HepG2 (cell line): ENCODE results near the gene PKD2L1. TPM values are rescaled to one million over a fixed set of nuclear protein-coding genes. Genes with fewer than 3 reads are reported as not detected.

ENCODE experiments used
- ATAC-seq: fragments of 200-7000 bp; cut with Tn5 transposase; 3 replicates; pipeline ENCODE4 v1.9.1; 2020; ENCODE audit warnings: mild to moderate bottlenecking, moderate library complexity
- BruUV-seq: library from RNA; stranded (reverse); fragments of 400-500 nt; replicated peaks from 2 replicates; lab custom pipeline; 2021; lab: Mats Ljungman, UMichigan
- CTCF ChIA-PET: fragments of 300-600 bp; formaldehyde crosslinking; extraction: SDS; loops from one replicate; lab custom pipeline; 2021; ENCODE audit warnings: low total read pairs, inconsistent platforms, low intra/inter-chr PET ratio; lab: Yijun Ruan, JAX
- POLR2A ChIA-PET: fragments of 350-600 bp; sonication (Branson Sonifier 250); formaldehyde crosslinking; loops from one replicate; lab custom pipeline; 2020; ENCODE audit warnings: antibody characterized with exemption, inconsistent platforms; lab: Yijun Ruan, JAX
- DNase-seq: peaks from one replicate; pipeline ENCODE4 v3.0.0-alpha.2; 2015; ENCODE audit warnings: low spot score
- FAIRE-seq: peaks from 3 replicates; lab custom pipeline; 2011; peaks lifted over from hg19 to GRCh38; lab: Jason Lieb, UNC
- H2AFZ ChIP-seq: one replicate; pipeline ENCODE4 v1.6.1; 2011; ENCODE audit warnings: low read length, inconsistent platforms
- H3K27ac ChIP-seq: fragments of 300-600 bp; 3 replicates; pipeline ENCODE4 v1.8.0; 2011; ENCODE audit warnings: mixed run types, mild to moderate bottlenecking, mixed read lengths, low read length, inconsistent platforms; ENCODE audit not compliant: insufficient read depth; ENCODE audit errors: extremely low read length
- H3K27me3 ChIP-seq, 2 experiments: fragments of 200-600 bp in 1 of 2; 2 replicates in 1 of 2; 3 replicates in 1 of 2; pipeline versions ENCODE4 v1.6.0 to v1.8.0; 2011; ENCODE audit warnings: low read length in 2 of 2, mild to moderate bottlenecking in 2 of 2, moderate library complexity in 2 of 2, inconsistent platforms in 1 of 2; ENCODE audit not compliant: insufficient read depth in 2 of 2, control insufficient read depth in 1 of 2
- H3K36me3 ChIP-seq, 2 experiments: fragments of 200-600 bp in 1 of 2; replicated peaks in 1 of 2; 2 replicates in 1 of 2; 3 replicates in 1 of 2; pipeline versions ENCODE4 v1.5.1 to v1.8.0; 2011; ENCODE audit warnings: low read length in 2 of 2, inconsistent platforms in 1 of 2; ENCODE audit not compliant: insufficient read depth in 2 of 2, control insufficient read depth in 1 of 2
- H3K4me1 ChIP-seq: 2 replicates; pipeline ENCODE4 v1.5.1; 2012; ENCODE audit warnings: low read length, inconsistent platforms; ENCODE audit not compliant: insufficient read depth
- H3K4me2 ChIP-seq: 2 replicates; pipeline ENCODE4 v1.6.0; 2011; ENCODE audit warnings: low read depth, low read length, inconsistent platforms
- H3K4me3 ChIP-seq, 3 experiments: fragments of 200-600 bp in 1 of 3; sonication (generic), shearing (Covaris generic) in 1 of 3; replicated peaks in 1 of 3; 2 replicates each; pipeline ENCODE4 v1.5.1; 2011 to 2016; ENCODE audit warnings: low read length in 3 of 3, inconsistent platforms in 2 of 3, low read depth in 2 of 3, mild to moderate bottlenecking in 2 of 3, control low read depth in 1 of 3, mixed read lengths in 1 of 3; ENCODE audit not compliant: insufficient read depth in 1 of 3
- H3K79me2 ChIP-seq: one replicate; pipeline ENCODE4 v1.6.1; 2011; ENCODE audit warnings: low read length, inconsistent platforms; ENCODE audit not compliant: insufficient read depth
- H3K9ac ChIP-seq: 2 replicates; pipeline ENCODE4 v1.6.0; 2011; ENCODE audit warnings: mild to moderate bottlenecking, low read depth, low read length, inconsistent platforms; ENCODE audit not compliant: insufficient read depth
- H3K9me3 ChIP-seq: 2 replicates; pipeline ENCODE4 v1.5.1; 2012; ENCODE audit warnings: mild to moderate bottlenecking, low read length
- H4K20me1 ChIP-seq: 2 replicates; pipeline ENCODE4 v1.6.0; 2011; ENCODE audit warnings: inconsistent platforms, mild to moderate bottlenecking, low read length, moderate library complexity; ENCODE audit not compliant: insufficient read depth
- CTCF ChIP-seq: sonication (generic); formaldehyde crosslinking; IDR thresholded peaks from 2 replicates; pipeline ENCODE4 v1.5.0; 2020; ENCODE audit warnings: mild to moderate bottlenecking, missing genetic modification reagents, moderate library complexity
- FOXA3 ChIP-seq: IDR thresholded peaks from 2 replicates; pipeline ENCODE4 v1.6.1; 2016; ENCODE audit warnings: missing genetic modification reagents, missing compliant biosample characterization
- GATAD2A ChIP-seq: IDR thresholded peaks from 2 replicates; pipeline ENCODE4 v1.6.1; 2016
- HOXA5 ChIP-seq: sonication (generic); formaldehyde crosslinking; IDR thresholded peaks from 2 replicates; pipeline ENCODE4 v1.4.0; 2020; ENCODE audit warnings: missing genetic modification reagents
- HOXD1 ChIP-seq: sonication (generic); formaldehyde crosslinking; IDR thresholded peaks from 2 replicates; pipeline ENCODE4 v1.5.0; 2020; ENCODE audit warnings: missing genetic modification reagents
- JUN ChIP-seq: sonication (generic); formaldehyde crosslinking; IDR thresholded peaks from 2 replicates; pipeline ENCODE4 v1.4.0; 2020; ENCODE audit warnings: mild to moderate bottlenecking, missing genetic modification reagents
- MAZ ChIP-seq, 2 experiments: sonication (generic) in 1 of 2; formaldehyde crosslinking in 1 of 2; IDR thresholded peaks; 2 replicates each; pipeline versions ENCODE4 v1.5.0 to v1.6.1; 2012 to 2020; ENCODE audit warnings: low read depth in 2 of 2, mild to moderate bottlenecking in 2 of 2, borderline replicate concordance in 1 of 2, improper control_type of control experiment in 1 of 2, low read length in 1 of 2, missing genetic modification reagents in 1 of 2, moderate library complexity in 1 of 2
- REPIN1 ChIP-seq: sonication (generic); formaldehyde crosslinking; IDR thresholded peaks from 2 replicates; pipeline ENCODE4 v1.8.0; 2022; ENCODE audit warnings: missing genetic modification reagents, low read depth, mild to moderate bottlenecking, borderline replicate concordance
- SALL1 ChIP-seq: sonication (generic); formaldehyde crosslinking; IDR thresholded peaks from 2 replicates; pipeline ENCODE4 v1.8.0; 2022; ENCODE audit warnings: mild to moderate bottlenecking, missing genetic modification reagents
- SAP130 ChIP-seq: IDR thresholded peaks from 2 replicates; pipeline ENCODE4 v1.6.1; 2016; ENCODE audit warnings: low read depth
- SUZ12 ChIP-seq: fragments of 150-350 bp; IDR thresholded peaks from 2 replicates; pipeline ENCODE4 v1.6.1; 2014; ENCODE audit warnings: low read depth, low read length
- YY1 ChIP-seq: IDR thresholded peaks from 2 replicates; pipeline ENCODE4 v1.6.1; 2011; ENCODE audit warnings: low read length, low read depth, moderate library complexity, mild to moderate bottlenecking; ENCODE audit not compliant: insufficient read depth, insufficient replicate concordance
- ZFP36 ChIP-seq: fragments of 150-350 bp; IDR thresholded peaks from 2 replicates; pipeline ENCODE4 v1.6.1; 2018; ENCODE audit warnings: borderline replicate concordance, low read length, low read depth; ENCODE audit not compliant: partially characterized antibody
- ZMYM3 ChIP-seq: sonication (generic); formaldehyde crosslinking; IDR thresholded peaks from 2 replicates; pipeline ENCODE4 v1.5.1; 2020; ENCODE audit warnings: mild to moderate bottlenecking, missing genetic modification reagents
- ZNF580 ChIP-seq: IDR thresholded peaks from 2 replicates; pipeline ENCODE4 v1.6.1; 2016; ENCODE audit warnings: low read depth, borderline replicate concordance
- WGBS: methylation state at CpG from one replicate; pipeline ENCODE4 v1.1.6; 2017; ENCODE audit warnings: low lambda C conversion rate; 5-methylcytosine and 5-hydroxymethylcytosine counted together
- in situ Hi-C: cut with HindIII; loops from 2 replicates; pipeline ENCODE4 v1.10.0; 2017; ENCODE audit warnings: low pct_unique_long_range_greater_than_20kb; ENCODE audit not compliant: extremely low pct_ligation_motif_present
- intact Hi-C: fragments of 100-400 bp; cut with micrococcal nuclease; formaldehyde crosslinking; loops from one replicate; pipeline ENCODE4 v1.10.0; 2022; ENCODE audit not compliant: unreplicated experiment
- polyA plus RNA-seq, 8 experiments: library from polyadenylated mRNA; depleted of rRNA in 3 of 8; stranded (reverse) in 7 of 8; unstranded in 1 of 8; fragments of >200 nt; fragmentation: Illumina TruSeq in 4 of 8; extraction: Trizol in 4 of 8; gene quantifications; 2 replicates each; pipeline versions ENCODE4 v1.2.1 to v1.2.3, GENCODE V29; 2011 to 2016; ENCODE audit warnings: low read depth in 4 of 8, missing spikeins in 1 of 8, mixed read lengths in 1 of 8; ENCODE audit not compliant: insufficient read depth in 1 of 8
- total RNA-seq, 5 experiments: library from RNA; depleted of rRNA; stranded (reverse); fragments of >200 nt; fragmentation: Illumina TruSeq; extraction: Trizol; gene quantifications; 2 replicates each; pipeline ENCODE4 v1.2.3, GENCODE V29; 2016; ENCODE audit warnings: low read depth in 1 of 5
- TF ChIP-seq, protein P1 (sequence below): sonication (generic); formaldehyde crosslinking; IDR thresholded peaks from 2 replicates; pipeline ENCODE4 v1.5.0; 2020; ENCODE audit warnings: missing genetic modification reagents, mild to moderate bottlenecking, borderline replicate concordance
- TF ChIP-seq, protein P2 (sequence below): sonication (generic); formaldehyde crosslinking; IDR thresholded peaks from 2 replicates; pipeline ENCODE4 v1.4.0; 2020; ENCODE audit warnings: missing genetic modification reagents
- TF ChIP-seq, protein P3 (sequence below): sonication (generic); formaldehyde crosslinking; IDR thresholded peaks from 2 replicates; pipeline ENCODE4 v1.5.0; 2020; ENCODE audit warnings: missing genetic modification reagents

PKD2L1 gene
- total and polyA plus RNA-seq, 2 of the 13 experiments (the other 11 are each of a cell fraction or from before 2014, with no cell fraction given) = 0.07 to 0.15 TPM

DNA sequence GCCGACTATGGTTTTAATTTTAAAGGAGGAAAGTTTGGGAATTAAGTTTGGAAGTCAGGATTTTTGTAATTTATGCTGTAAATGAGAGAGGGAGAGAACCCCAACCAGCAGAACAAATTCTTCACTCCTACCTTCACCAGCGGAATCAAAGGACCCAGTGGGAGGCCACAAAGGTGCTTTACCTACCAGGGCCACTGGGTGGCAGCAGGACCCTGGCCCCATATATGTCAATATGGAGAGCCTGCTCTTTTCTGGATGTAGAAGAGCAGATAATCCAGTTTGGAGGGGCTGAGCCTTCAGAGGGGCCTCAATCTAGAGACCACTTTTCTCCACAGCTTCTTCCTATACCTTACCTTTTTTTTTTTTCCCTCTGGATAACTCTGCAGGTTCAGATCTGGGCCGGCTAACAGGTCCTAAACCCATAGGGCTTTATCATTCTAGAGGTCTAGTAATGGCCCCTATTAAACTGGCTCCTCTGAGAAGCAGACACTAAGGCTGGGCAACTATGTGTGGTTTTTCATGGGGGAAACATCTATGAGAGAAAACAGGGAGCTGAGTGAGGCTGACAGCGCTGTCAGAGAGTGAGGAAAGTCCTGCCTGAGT is 8.5 kb upstream of the PKD2L1 start:
- in situ Hi-C loops (loop anchor here (25.0 kb wide), 1 partner anchor 549 kb away; no protein-coding TSS in a partner anchor), intact Hi-C loops (loop anchor here (1.0 to 2.0 kb wide), 3 partner anchors 36 to 170 kb away; no protein-coding TSS in a partner anchor)
- Histone ChIP-seq H2AFZ (no peak overlapping the region), H4K20me1 (no peaks in the 10 kb centered on the region), H3K4me3 (no peak overlapping the region), H3K4me1 (peaks cover 52% of the 10 kb centered on the region), H3K9me3 (no peaks in the 10 kb centered on the region), H3K27ac (no peak overlapping the region), H3K79me2 (no peaks in the 10 kb centered on the region), H3K4me2 (peak overlapping the region; percentile 10; the same call in 1 of the 2 replicates), H3K36me3 (no peaks in the 10 kb centered on the region), H3K9ac (no peak overlapping the region), H3K27me3 (no peaks in the 10 kb centered on the region)
- CTCF ChIA-PET = interaction anchor here (0.8 to 10.5 kb wide), 5 partner anchors 35 to 180 kb away, joined by 3 to 297 read pairs (median 7); partner anchors contain the start of gene SEC31B
- FAIRE-seq (peak; percentile 21), ATAC-seq (peak; percentile 22; the same call in 2 of the 3 replicates), DNase-seq (peak; percentile 60)
- WGBS = 25% methylated on average over 4 of the region's 4 CpGs
- no TSS peak for BruUV-seq
- POLR2A ChIA-PET = no interaction called here
- TF ChIP-seq SALL1 (CRISPR knock-in tag) (peak; percentile 26; the same call in 1 of the 2 replicates), JUN (CRISPR knock-in tag) (no peak), HOXD1 (CRISPR knock-in tag) (no peak), ZMYM3 (CRISPR knock-in tag) (0 out of 2 replicates have a peak, but pooled peaks have one; percentile 13), CTCF (peak; percentile 91), FOXA3 (CRISPR knock-in tag) (peak; percentile 89), GATAD2A (CRISPR knock-in tag) (peak; percentile 29; the same call in 1 of the 2 replicates), MAZ (IDR thresholded peaks at IDR 0.05; ENCODE audit: borderline replicate concordance, low read depth, low read length) (0 out of 2 replicates have a peak, but pooled peaks have one; percentile 20), MAZ (CRISPR knock-in tag; IDR thresholded peaks at IDR 0.05; ENCODE audit: low read depth) (no peak), YY1 (peak; percentile 33), SAP130 (0 out of 2 replicates have a peak, but pooled peaks have one; percentile 25), ZFP36 (no peak), ZNF580 (CRISPR knock-in tag) (no peak), HOXA5 (CRISPR knock-in tag) (no peak), SUZ12 (no peak), REPIN1 (CRISPR knock-in tag) (peak; percentile 28; the same call in 1 of the 2 replicates)
- TF ChIP-seq, protein P1, sequence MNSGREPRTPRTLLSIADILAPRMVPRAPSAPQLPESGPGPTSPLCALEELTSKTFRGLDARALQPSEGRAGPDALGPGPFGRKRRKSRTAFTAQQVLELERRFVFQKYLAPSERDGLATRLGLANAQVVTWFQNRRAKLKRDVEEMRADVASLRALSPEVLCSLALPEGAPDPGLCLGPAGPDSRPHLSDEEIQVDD (CRISPR knock-in tag) = no peak
- TF ChIP-seq, protein P2, sequence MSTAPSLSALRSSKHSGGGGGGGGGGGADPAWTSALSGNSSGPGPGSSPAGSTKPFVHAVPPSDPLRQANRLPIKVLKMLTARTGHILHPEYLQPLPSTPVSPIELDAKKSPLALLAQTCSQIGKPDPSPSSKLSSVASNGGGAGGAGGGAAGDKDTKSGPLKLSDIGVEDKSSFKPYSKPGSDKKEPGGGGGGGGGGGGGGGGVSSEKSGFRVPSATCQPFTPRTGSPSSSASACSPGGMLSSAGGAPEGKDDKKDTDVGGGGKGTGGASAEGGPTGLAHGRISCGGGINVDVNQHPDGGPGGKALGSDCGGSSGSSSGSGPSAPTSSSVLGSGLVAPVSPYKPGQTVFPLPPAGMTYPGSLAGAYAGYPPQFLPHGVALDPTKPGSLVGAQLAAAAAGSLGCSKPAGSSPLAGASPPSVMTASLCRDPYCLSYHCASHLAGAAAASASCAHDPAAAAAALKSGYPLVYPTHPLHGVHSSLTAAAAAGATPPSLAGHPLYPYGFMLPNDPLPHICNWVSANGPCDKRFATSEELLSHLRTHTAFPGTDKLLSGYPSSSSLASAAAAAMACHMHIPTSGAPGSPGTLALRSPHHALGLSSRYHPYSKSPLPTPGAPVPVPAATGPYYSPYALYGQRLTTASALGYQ (CRISPR knock-in tag) = no peak
- TF ChIP-seq, protein P3, sequence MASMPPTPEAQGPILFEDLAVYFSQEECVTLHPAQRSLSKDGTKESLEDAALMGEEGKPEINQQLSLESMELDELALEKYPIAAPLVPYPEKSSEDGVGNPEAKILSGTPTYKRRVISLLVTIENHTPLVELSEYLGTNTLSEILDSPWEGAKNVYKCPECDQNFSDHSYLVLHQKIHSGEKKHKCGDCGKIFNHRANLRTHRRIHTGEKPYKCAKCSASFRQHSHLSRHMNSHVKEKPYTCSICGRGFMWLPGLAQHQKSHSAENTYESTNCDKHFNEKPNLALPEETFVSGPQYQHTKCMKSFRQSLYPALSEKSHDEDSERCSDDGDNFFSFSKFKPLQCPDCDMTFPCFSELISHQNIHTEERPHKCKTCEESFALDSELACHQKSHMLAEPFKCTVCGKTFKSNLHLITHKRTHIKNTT = no peak
